NCI-H2029 treated with DMSO at 0.1 percent for 48 hours (cell line): ENCODE measurements around the gene PKDREJ.
A peak's percentile ranks its signal among the peaks of the same experiment; 100 is the strongest.

Experiments
- DNase-seq: peaks from one replicate; lab custom pipeline; 2025; lab: John Stamatoyannopoulos, UW

Gene PKDREJ

GRCh38 chr22:46237453-46238124 is 25.6 kb downstream of the PKDREJ start:
- DNase-seq: peak; percentile 42

GRCh38 chr22:46234969-46235368 is 28.2 kb downstream of the PKDREJ start:
- no peak for DNase-seq

GRCh38 chr22:46233231-46233630 is 29.9 kb downstream of the PKDREJ start:
- DNase-seq: no peak

GRCh38 chr22:46230262-46230901 is 32.8 kb downstream of the PKDREJ start:
- DNase-seq: no peak

- no peak for DNase-seq
Measured at GRCh38 chr22:46229701-46230100, 33.4 kb downstream of the PKDREJ start.

- DNase-seq: no peak
Measured at GRCh38 chr22:46226577-46226976, 36.6 kb downstream of the PKDREJ start.

GRCh38 chr22:46225631-46226030 is 37.5 kb downstream of the PKDREJ start:
- DNase-seq: no peak

- DNase-seq: no peak
Measured at GRCh38 chr22:46224898-46225290, 38.2 kb downstream of the PKDREJ start.

GRCh38 chr22:46224044-46224897 is 38.9 kb downstream of the PKDREJ start:
- DNase-seq: no peak

- DNase-seq: no peak
Measured at GRCh38 chr22:46220921-46221320, 42.2 kb downstream of the PKDREJ start.

- peak; percentile 65 for DNase-seq
Measured at GRCh38 chr22:46219636-46220035, 43.5 kb downstream of the PKDREJ start.

- no peak for DNase-seq
Measured at GRCh38 chr22:46214616-46215015, 48.5 kb downstream of the PKDREJ start.

- DNase-seq: no peak
Measured at GRCh38 chr22:46214149-46214548, 49.0 kb downstream of the PKDREJ start.

GRCh38 chr22:46213052-46213451 is 50.1 kb downstream of the PKDREJ start:
- no peak for DNase-seq

- no peak for DNase-seq
Measured at GRCh38 chr22:46212195-46212594, 50.9 kb downstream of the PKDREJ start.

GRCh38 chr22:46209262-46209661 is 53.9 kb downstream of the PKDREJ start:
- DNase-seq: no peak
